NT2/D1 (cell line): Measurements from ENCODE around the gene L3MBTL4.

Experiments used
- DNase-seq: peaks from one replicate; pipeline ENCODE4 v3.0.0-alpha.2; 2011; ENCODE audit warnings: low read depth, low spot score
- H3K27me3 ChIP-seq: 2 replicates; pipeline ENCODE4 v1.6.0; 2011; ENCODE audit warnings: mild to moderate bottlenecking; ENCODE audit not compliant: insufficient read length, insufficient read depth
- H3K36me3 ChIP-seq: 2 replicates; pipeline ENCODE4 v1.6.1; 2011; ENCODE audit warnings: mild to moderate bottlenecking, low read length, mixed read lengths; ENCODE audit not compliant: insufficient read depth, insufficient read length
- H3K4me1 ChIP-seq: 2 replicates; pipeline ENCODE4 v1.5.1; 2011; ENCODE audit not compliant: insufficient read depth, insufficient read length
- H3K4me3 ChIP-seq: 2 replicates; pipeline ENCODE4 v1.5.1; 2011; ENCODE audit warnings: low read depth; ENCODE audit not compliant: insufficient read length
- H3K9ac ChIP-seq: 2 replicates; pipeline ENCODE4 v1.6.0; 2011; ENCODE audit warnings: low read depth; ENCODE audit not compliant: insufficient read length
- H3K9me3 ChIP-seq: 2 replicates; pipeline ENCODE4 v1.5.1; 2011; ENCODE audit warnings: mild to moderate bottlenecking, low read length; ENCODE audit not compliant: insufficient read depth
- SUZ12 ChIP-seq: IDR thresholded peaks from 2 replicates; pipeline ENCODE4 v1.6.1; 2011; ENCODE audit not compliant: insufficient read length, insufficient read depth; ENCODE audit errors: extremely low read depth
- YY1 ChIP-seq: IDR thresholded peaks from 2 replicates; pipeline ENCODE4 v1.6.1; 2011; ENCODE audit not compliant: insufficient read length, insufficient read depth
- ZNF274 ChIP-seq: IDR thresholded peaks from 2 replicates; pipeline ENCODE4 v1.6.1; 2011; ENCODE audit warnings: mild to moderate bottlenecking, low read depth, low read length

L3MBTL4 gene

GRCh38 chr18:6031002-6031401, 383.7 kb downstream of the L3MBTL4 start:
- no peak overlapping the region for H3K4me3 ChIP-seq
- no peaks in the 10 kb centered on the region for H3K27me3 ChIP-seq
- no peak overlapping the region for H3K9ac ChIP-seq
- H3K9me3 ChIP-seq, result no peaks in the 10 kb centered on the region
- no peak for DNase-seq
- TF ChIP-seq YY1 (no peak), ZNF274 (no peak), SUZ12 (no peak)
- H3K4me1 ChIP-seq, result no peaks in the 10 kb centered on the region
- H3K36me3 ChIP-seq, result no peaks in the 10 kb centered on the region

GRCh38 chr18:6024745-6025248, 389.9 kb downstream of the L3MBTL4 start:
- H3K4me3 ChIP-seq, result no peak overlapping the region
- H3K9ac ChIP-seq, result no peak overlapping the region
- H3K9me3 ChIP-seq, result no peaks in the 10 kb centered on the region
- DNase-seq, result no peak
- H3K36me3 ChIP-seq, result no peaks in the 10 kb centered on the region
- H3K27me3 ChIP-seq, result no peaks in the 10 kb centered on the region
- TF ChIP-seq ZNF274 (no peak), YY1 (no peak), SUZ12 (no peak)
- no peaks in the 10 kb centered on the region for H3K4me1 ChIP-seq

GRCh38 chr18:6023551-6023950, 391.2 kb downstream of the L3MBTL4 start:
- TF ChIP-seq YY1, result no peak
- Histone ChIP-seq H3K36me3 (no peaks in the 10 kb centered on the region), H3K4me3 (no peak overlapping the region), H3K9me3 (no peaks in the 10 kb centered on the region), H3K4me1 (no peaks in the 10 kb centered on the region), H3K9ac (no peak overlapping the region), H3K27me3 (no peaks in the 10 kb centered on the region)
- no peak for DNase-seq

GRCh38 chr18:6022845-6023244, 391.9 kb downstream of the L3MBTL4 start:
- H3K4me1 ChIP-seq, result no peaks in the 10 kb centered on the region
- H3K4me3 ChIP-seq, result no peak overlapping the region
- TF ChIP-seq ZNF274, result no peak
- no peak for TF ChIP-seq YY1
- TF ChIP-seq SUZ12, result no peak
- H3K9ac ChIP-seq, result no peak overlapping the region
- no peaks in the 10 kb centered on the region for H3K9me3 ChIP-seq
- DNase-seq, result peak; percentile 62
- no peaks in the 10 kb centered on the region for H3K36me3 ChIP-seq
- no peaks in the 10 kb centered on the region for H3K27me3 ChIP-seq

GRCh38 chr18:6022074-6022444, 392.7 kb downstream of the L3MBTL4 start:
- TF ChIP-seq SUZ12 (no peak), ZNF274 (no peak), YY1 (no peak)
- Histone ChIP-seq H3K9me3 (no peaks in the 10 kb centered on the region), H3K4me1 (no peaks in the 10 kb centered on the region), H3K4me3 (no peak overlapping the region), H3K36me3 (no peaks in the 10 kb centered on the region), H3K9ac (no peak overlapping the region), H3K27me3 (no peaks in the 10 kb centered on the region)
- no peak for DNase-seq

- Histone ChIP-seq H3K4me1 (no peaks in the 10 kb centered on the region), H3K9ac (no peak overlapping the region), H3K36me3 (no peaks in the 10 kb centered on the region), H3K9me3 (no peaks in the 10 kb centered on the region), H3K27me3 (no peaks in the 10 kb centered on the region), H3K4me3 (no peak overlapping the region)
- TF ChIP-seq SUZ12, result no peak
- no peak for TF ChIP-seq YY1
- TF ChIP-seq ZNF274, result no peak
- no peak for DNase-seq
Measured at GRCh38 chr18:6021306-6022073, 393.2 kb downstream of the L3MBTL4 start.

- no peak overlapping the region for H3K9ac ChIP-seq
- no peak overlapping the region for H3K4me3 ChIP-seq
- no peaks in the 10 kb centered on the region for H3K9me3 ChIP-seq
- no peaks in the 10 kb centered on the region for H3K36me3 ChIP-seq
- no peak for DNase-seq
- no peak for TF ChIP-seq SUZ12
- TF ChIP-seq ZNF274, result no peak
- no peaks in the 10 kb centered on the region for H3K4me1 ChIP-seq
- H3K27me3 ChIP-seq, result no peaks in the 10 kb centered on the region
Measured at GRCh38 chr18:6018671-6019070, 396.0 kb downstream of the L3MBTL4 start.
